HEK293 (cell line): ENCODE measurements around the gene GINS1.

Experiments
- CTCF ChIA-PET: fragments of 350-600 bp; formaldehyde crosslinking; extraction: SDS; loops from one replicate; lab custom pipeline; 2021; ENCODE audit warnings: antibody characterized with exemption; lab: Yijun Ruan, JAX
- POLR2A ChIA-PET: fragments of 300-600 bp; formaldehyde crosslinking; extraction: SDS; loops from one replicate; lab custom pipeline; 2020; ENCODE audit warnings: antibody characterized with exemption, inconsistent platforms; lab: Yijun Ruan, JAX
- H3K27ac ChIP-seq: fragments of 200-500 bp; sonication (Bioruptor generic); 2 replicates; pipeline ENCODE4 v1.5.1; 2014; ENCODE audit warnings: low read depth, low read length, control low read depth, inconsistent platforms; ENCODE audit errors: extremely low read depth
- H3K36me3 ChIP-seq, 2 experiments: fragments of 200-500 bp in 1 of 2; sonication (Bioruptor generic) in 1 of 2; 1 replicate in 1 of 2; 2 replicates in 1 of 2; pipeline ENCODE4 v1.5.1; 2014 to 2017; ENCODE audit warnings: inconsistent platforms in 2 of 2, low read length in 2 of 2; ENCODE audit not compliant: control insufficient read depth in 2 of 2, insufficient read depth in 1 of 2
- H3K4me1 ChIP-seq: fragments of 200-500 bp; sonication (Bioruptor generic); 2 replicates; pipeline ENCODE4 v1.5.1; 2014; ENCODE audit warnings: mild to moderate bottlenecking, low read length, inconsistent platforms; ENCODE audit not compliant: control insufficient read depth, insufficient read depth
- H3K4me3 ChIP-seq: 2 replicates; pipeline ENCODE4 v1.5.1; 2011; ENCODE audit warnings: low read depth, mild to moderate bottlenecking, control low read depth, low read length, moderate library complexity
- H3K9me3 ChIP-seq: fragments of 200-500 bp; sonication (Bioruptor generic); 2 replicates; pipeline ENCODE4 v1.5.1; 2014; ENCODE audit warnings: low read depth, low read length, inconsistent platforms; ENCODE audit not compliant: control insufficient read depth, insufficient read depth
- ELK4 ChIP-seq: IDR thresholded peaks from 2 replicates; pipeline ENCODE4 v1.6.1; 2011; ENCODE audit warnings: mild to moderate bottlenecking, low read depth, low read length, borderline replicate concordance
- KLF10 ChIP-seq: fragments of 450-650 bp; IDR thresholded peaks from 2 replicates; pipeline ENCODE4 v1.5.1; 2018; ENCODE audit warnings: missing biosample characterization, mild to moderate bottlenecking, missing genetic modification characterization
- SALL2 ChIP-seq: fragments of 450-650 bp; formaldehyde crosslinking; IDR thresholded peaks from 2 replicates; pipeline ENCODE4 v1.5.0; 2017; ENCODE audit warnings: missing biosample characterization, mild to moderate bottlenecking, missing genetic modification characterization, borderline replicate concordance
- SP7 ChIP-seq: fragments of 450-650 bp; formaldehyde crosslinking; IDR thresholded peaks from 2 replicates; pipeline ENCODE4 v1.5.1; 2016; ENCODE audit warnings: missing biosample characterization, missing genetic modification characterization
- ZFP3 ChIP-seq: fragments of 450-650 bp; formaldehyde crosslinking; IDR thresholded peaks from 2 replicates; pipeline ENCODE4 v1.5.1; 2016; ENCODE audit warnings: low read depth, missing biosample characterization, missing genetic modification characterization
- ZNF133 ChIP-seq: fragments of 450-650 bp; formaldehyde crosslinking; IDR thresholded peaks from 2 replicates; pipeline ENCODE4 v1.5.1; 2016; ENCODE audit warnings: missing biosample characterization, missing genetic modification characterization
- ZNF138 ChIP-seq: fragments of 450-650 bp; formaldehyde crosslinking; IDR thresholded peaks from 2 replicates; pipeline ENCODE4 v1.5.1; 2016; ENCODE audit warnings: missing biosample characterization, missing genetic modification characterization, borderline replicate concordance
- ZNF239 ChIP-seq: fragments of 450-650 bp; formaldehyde crosslinking; IDR thresholded peaks from 2 replicates; pipeline ENCODE4 v1.5.1; 2016; ENCODE audit warnings: missing biosample characterization, missing genetic modification characterization
- ZNF404 ChIP-seq: fragments of 450-650 bp; formaldehyde crosslinking; IDR thresholded peaks from 2 replicates; pipeline ENCODE4 v1.5.1; 2017; ENCODE audit warnings: missing biosample characterization, missing genetic modification characterization
- ZNF514 ChIP-seq: fragments of 450-650 bp; formaldehyde crosslinking; IDR thresholded peaks from 2 replicates; pipeline ENCODE4 v1.5.1; 2016; ENCODE audit warnings: missing biosample characterization, missing genetic modification characterization
- ZNF555 ChIP-seq: fragments of 450-650 bp; formaldehyde crosslinking; conservative IDR thresholded peaks from 2 replicates; pipeline ENCODE4 v1.5.1; 2017; ENCODE audit warnings: missing biosample characterization, mild to moderate bottlenecking, missing genetic modification characterization, inconsistent platforms
- ZNF596 ChIP-seq: fragments of 450-650 bp; IDR thresholded peaks from 2 replicates; pipeline ENCODE4 v1.5.0; 2018; ENCODE audit warnings: missing biosample characterization, mild to moderate bottlenecking, missing genetic modification characterization, moderate library complexity
- ZNF621 ChIP-seq: fragments of 450-650 bp; formaldehyde crosslinking; IDR thresholded peaks from 2 replicates; pipeline ENCODE4 v1.5.1; 2017; ENCODE audit warnings: missing biosample characterization, missing genetic modification characterization
- ZNF670 ChIP-seq: fragments of 450-650 bp; formaldehyde crosslinking; IDR thresholded peaks from 2 replicates; pipeline ENCODE4 v1.5.1; 2016; ENCODE audit warnings: missing biosample characterization, missing genetic modification characterization, low read depth
- ZNF768 ChIP-seq: fragments of 450-650 bp; formaldehyde crosslinking; IDR thresholded peaks from 2 replicates; pipeline ENCODE4 v1.5.1; 2018; ENCODE audit warnings: missing biosample characterization, mild to moderate bottlenecking, missing genetic modification characterization
- ZNF785 ChIP-seq: fragments of 450-650 bp; formaldehyde crosslinking; IDR thresholded peaks from 2 replicates; pipeline ENCODE4 v1.5.1; 2016; ENCODE audit warnings: missing biosample characterization, missing genetic modification characterization
- ZNF791 ChIP-seq: fragments of 450-650 bp; formaldehyde crosslinking; IDR thresholded peaks from 2 replicates; pipeline ENCODE4 v1.5.1; 2016; ENCODE audit warnings: missing biosample characterization, missing genetic modification characterization
- TF ChIP-seq, protein P1 (sequence below): fragments of 450-650 bp; IDR thresholded peaks from 2 replicates; pipeline ENCODE4 v1.5.1; 2018; ENCODE audit warnings: missing biosample characterization, mild to moderate bottlenecking, missing genetic modification characterization
- TF ChIP-seq, protein P2 (sequence below): fragments of 450-650 bp; formaldehyde crosslinking; IDR thresholded peaks from 2 replicates; pipeline ENCODE4 v1.5.1; 2016; ENCODE audit warnings: missing biosample characterization, missing genetic modification characterization
- TF ChIP-seq, protein P3 (sequence below): fragments of 450-650 bp; formaldehyde crosslinking; IDR thresholded peaks from 2 replicates; pipeline ENCODE4 v1.5.1; 2016; ENCODE audit warnings: missing biosample characterization, missing genetic modification characterization

GINS1 gene

GRCh38 chr20:25368526-25368925, 38.9 kb upstream of the GINS1 start:
- ChIA-PET CTCF (no interaction called here), POLR2A (no interaction called here)
- no peak overlapping the region for H3K4me3 ChIP-seq
- H3K36me3 ChIP-seq, result no peaks in the 10 kb centered on the region; a peak in 1 of 3 replicates
- no peaks in the 10 kb centered on the region for H3K9me3 ChIP-seq
- H3K27ac ChIP-seq, result no peak overlapping the region
- H3K4me1 ChIP-seq, result 0 out of 2 replicates have a peak, but pooled peaks cover 3% of the 10 kb centered on the region
- no peak for TF ChIP-seq SP7
- TF ChIP-seq ZNF239 (tag by site-specific recombination), result no peak
- TF ChIP-seq KLF10 (tag by site-specific recombination), result no peak
- TF ChIP-seq, protein P1, sequence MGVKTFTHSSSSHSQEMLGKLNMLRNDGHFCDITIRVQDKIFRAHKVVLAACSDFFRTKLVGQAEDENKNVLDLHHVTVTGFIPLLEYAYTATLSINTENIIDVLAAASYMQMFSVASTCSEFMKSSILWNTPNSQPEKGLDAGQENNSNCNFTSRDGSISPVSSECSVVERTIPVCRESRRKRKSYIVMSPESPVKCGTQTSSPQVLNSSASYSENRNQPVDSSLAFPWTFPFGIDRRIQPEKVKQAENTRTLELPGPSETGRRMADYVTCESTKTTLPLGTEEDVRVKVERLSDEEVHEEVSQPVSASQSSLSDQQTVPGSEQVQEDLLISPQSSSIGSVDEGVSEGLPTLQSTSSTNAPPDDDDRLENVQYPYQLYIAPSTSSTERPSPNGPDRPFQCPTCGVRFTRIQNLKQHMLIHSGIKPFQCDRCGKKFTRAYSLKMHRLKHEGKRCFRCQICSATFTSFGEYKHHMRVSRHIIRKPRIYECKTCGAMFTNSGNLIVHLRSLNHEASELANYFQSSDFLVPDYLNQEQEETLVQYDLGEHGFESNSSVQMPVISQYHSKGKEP (tag by site-specific recombination), result no peak
- TF ChIP-seq ZNF768 (tag by site-specific recombination), result no peak
- TF ChIP-seq ELK4, result no peak
- no peak for TF ChIP-seq ZNF404
- no peak for TF ChIP-seq ZNF555
- TF ChIP-seq ZNF133 (tag by site-specific recombination), result no peak
- TF ChIP-seq, all 188 proteins: peak for 0

DNA sequence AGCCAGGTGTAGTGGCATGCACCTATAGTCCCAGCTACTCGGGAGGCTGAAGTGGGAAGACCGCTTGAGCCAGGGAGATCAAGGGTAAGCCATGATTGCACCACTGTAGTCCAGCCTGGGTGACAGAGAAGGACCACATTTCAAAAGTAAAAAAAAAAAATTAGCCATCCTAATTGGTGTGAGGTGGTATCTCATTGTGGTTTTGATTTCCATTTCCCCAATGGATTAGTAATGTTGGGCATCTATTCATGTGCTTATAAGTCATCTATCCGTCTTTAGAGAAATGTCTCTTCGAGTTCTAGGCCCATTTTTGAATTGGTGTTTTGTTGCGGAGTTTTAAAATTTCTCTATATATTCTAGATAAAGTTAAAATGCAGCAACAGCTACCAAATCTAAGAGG, 38.5 kb upstream of the GINS1 start:
- CTCF ChIA-PET, result no interaction called here
- Histone ChIP-seq H3K9me3 (no peaks in the 10 kb centered on the region), H3K4me3 (no peak overlapping the region), H3K27ac (no peak overlapping the region), H3K4me1 (0 out of 2 replicates have a peak, but pooled peaks cover 3% of the 10 kb centered on the region), H3K36me3 (no peaks in the 10 kb centered on the region; a peak in 1 of 3 replicates)
- POLR2A ChIA-PET, result interaction anchor here (1.2 kb wide), 1 partner anchor 38 kb away, joined by 3 read pairs; the partner anchor contains the start of gene GINS1
- TF ChIP-seq ZNF621 (tag by site-specific recombination) (no peak), ZNF670 (no peak), ZNF239 (tag by site-specific recombination) (no peak), ZNF785 (no peak)

- CTCF ChIA-PET, result no interaction called here
- H3K9me3 ChIP-seq, result no peaks in the 10 kb centered on the region
- H3K4me3 ChIP-seq, result no peak overlapping the region
- no peak overlapping the region for H3K27ac ChIP-seq
- TF ChIP-seq ZNF596 (tag by site-specific recombination) (no peak), SALL2 (no peak)
- TF ChIP-seq, protein P2, sequence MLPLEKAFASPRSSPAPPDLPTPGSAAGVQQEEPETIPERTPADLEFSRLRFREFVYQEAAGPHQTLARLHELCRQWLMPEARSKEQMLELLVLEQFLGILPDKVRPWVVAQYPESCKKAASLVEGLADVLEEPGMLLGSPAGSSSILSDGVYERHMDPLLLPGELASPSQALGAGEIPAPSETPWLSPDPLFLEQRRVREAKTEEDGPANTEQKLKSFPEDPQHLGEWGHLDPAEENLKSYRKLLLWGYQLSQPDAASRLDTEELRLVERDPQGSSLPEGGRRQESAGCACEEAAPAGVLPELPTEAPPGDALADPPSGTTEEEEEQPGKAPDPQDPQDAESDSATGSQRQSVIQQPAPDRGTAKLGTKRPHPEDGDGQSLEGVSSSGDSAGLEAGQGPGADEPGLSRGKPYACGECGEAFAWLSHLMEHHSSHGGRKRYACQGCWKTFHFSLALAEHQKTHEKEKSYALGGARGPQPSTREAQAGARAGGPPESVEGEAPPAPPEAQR (tag by site-specific recombination), result no peak
- POLR2A ChIA-PET, result interaction anchor here (1.2 kb wide), 1 partner anchor 38 kb away, joined by 3 read pairs; the partner anchor contains the start of gene GINS1
- 0 out of 2 replicates have a peak, but pooled peaks cover 2% of the 10 kb centered on the region for H3K4me1 ChIP-seq
- H3K36me3 ChIP-seq, result no peaks in the 10 kb centered on the region; a peak in 1 of 3 replicates
These were observed 37.9 kb upstream of the GINS1 start for GRCh38 chr20:25369529-25369928.

DNA sequence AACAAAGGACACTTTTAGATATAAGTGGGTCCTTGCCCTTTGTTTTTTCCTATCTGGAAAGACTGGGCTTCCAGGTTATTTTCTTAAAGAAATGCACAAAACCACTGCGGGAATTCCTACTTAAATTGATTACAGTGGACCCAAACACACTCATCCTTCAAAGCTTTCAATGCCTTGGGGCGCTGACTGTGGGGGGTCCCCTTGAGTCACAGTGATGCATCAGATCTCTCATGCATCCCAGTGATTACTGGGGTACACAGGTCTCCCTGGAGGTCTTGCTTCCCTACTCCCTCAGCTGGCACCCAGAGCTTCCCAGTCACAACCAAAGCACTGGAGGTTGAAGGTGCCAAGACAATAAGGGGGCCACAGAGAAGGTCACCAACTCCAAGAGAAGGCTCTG, 37.5 kb upstream of the GINS1 start:
- POLR2A ChIA-PET, result interaction anchor here (1.2 kb wide), 1 partner anchor 37 kb away, joined by 3 read pairs; the partner anchor contains the start of gene GINS1
- no peaks in the 10 kb centered on the region; a peak in 1 of 3 replicates for H3K36me3 ChIP-seq
- H3K4me3 ChIP-seq, result no peak overlapping the region
- H3K9me3 ChIP-seq, result no peaks in the 10 kb centered on the region
- H3K27ac ChIP-seq, result no peak overlapping the region
- CTCF ChIA-PET, result no interaction called here
- H3K4me1 ChIP-seq, result no peaks in the 10 kb centered on the region
- no peak for TF ChIP-seq ZNF514
- no peak for TF ChIP-seq ZNF138
- TF ChIP-seq, protein P3, sequence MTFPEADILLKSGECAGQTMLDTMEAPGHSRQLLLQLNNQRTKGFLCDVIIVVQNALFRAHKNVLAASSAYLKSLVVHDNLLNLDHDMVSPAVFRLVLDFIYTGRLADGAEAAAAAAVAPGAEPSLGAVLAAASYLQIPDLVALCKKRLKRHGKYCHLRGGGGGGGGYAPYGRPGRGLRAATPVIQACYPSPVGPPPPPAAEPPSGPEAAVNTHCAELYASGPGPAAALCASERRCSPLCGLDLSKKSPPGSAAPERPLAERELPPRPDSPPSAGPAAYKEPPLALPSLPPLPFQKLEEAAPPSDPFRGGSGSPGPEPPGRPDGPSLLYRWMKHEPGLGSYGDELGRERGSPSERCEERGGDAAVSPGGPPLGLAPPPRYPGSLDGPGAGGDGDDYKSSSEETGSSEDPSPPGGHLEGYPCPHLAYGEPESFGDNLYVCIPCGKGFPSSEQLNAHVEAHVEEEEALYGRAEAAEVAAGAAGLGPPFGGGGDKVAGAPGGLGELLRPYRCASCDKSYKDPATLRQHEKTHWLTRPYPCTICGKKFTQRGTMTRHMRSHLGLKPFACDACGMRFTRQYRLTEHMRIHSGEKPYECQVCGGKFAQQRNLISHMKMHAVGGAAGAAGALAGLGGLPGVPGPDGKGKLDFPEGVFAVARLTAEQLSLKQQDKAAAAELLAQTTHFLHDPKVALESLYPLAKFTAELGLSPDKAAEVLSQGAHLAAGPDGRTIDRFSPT, result no peak
- no peak for TF ChIP-seq ZFP3 (tag by site-specific recombination)
- TF ChIP-seq ZNF791 (tag by site-specific recombination), result no peak
